Astrocyte of the cerebellum (primary cell): Measurements from ENCODE around the gene MYPN.

Experiments
- DNase-seq: peaks from one replicate; pipeline ENCODE4 v3.0.0-alpha.2; 2011; ENCODE audit warnings: low read depth
- H3K4me3 ChIP-seq: 2 replicates; pipeline ENCODE4 v1.5.1; 2011; ENCODE audit warnings: mild to moderate bottlenecking, low read depth, low read length, moderate library complexity
- in situ Hi-C: cut with HindIII; loops from 2 replicates; pipeline ENCODE4 v1.10.0; 2017; ENCODE audit warnings: low sequenced_read_pairs
- TF ChIP-seq, protein P1 (sequence below): IDR thresholded peaks from 2 replicates; pipeline ENCODE4 v1.5.1; 2012; ENCODE audit warnings: low read length, low read depth, moderate library complexity, mild to moderate bottlenecking; ENCODE audit errors: missing control alignments

Gene MYPN

DNA sequence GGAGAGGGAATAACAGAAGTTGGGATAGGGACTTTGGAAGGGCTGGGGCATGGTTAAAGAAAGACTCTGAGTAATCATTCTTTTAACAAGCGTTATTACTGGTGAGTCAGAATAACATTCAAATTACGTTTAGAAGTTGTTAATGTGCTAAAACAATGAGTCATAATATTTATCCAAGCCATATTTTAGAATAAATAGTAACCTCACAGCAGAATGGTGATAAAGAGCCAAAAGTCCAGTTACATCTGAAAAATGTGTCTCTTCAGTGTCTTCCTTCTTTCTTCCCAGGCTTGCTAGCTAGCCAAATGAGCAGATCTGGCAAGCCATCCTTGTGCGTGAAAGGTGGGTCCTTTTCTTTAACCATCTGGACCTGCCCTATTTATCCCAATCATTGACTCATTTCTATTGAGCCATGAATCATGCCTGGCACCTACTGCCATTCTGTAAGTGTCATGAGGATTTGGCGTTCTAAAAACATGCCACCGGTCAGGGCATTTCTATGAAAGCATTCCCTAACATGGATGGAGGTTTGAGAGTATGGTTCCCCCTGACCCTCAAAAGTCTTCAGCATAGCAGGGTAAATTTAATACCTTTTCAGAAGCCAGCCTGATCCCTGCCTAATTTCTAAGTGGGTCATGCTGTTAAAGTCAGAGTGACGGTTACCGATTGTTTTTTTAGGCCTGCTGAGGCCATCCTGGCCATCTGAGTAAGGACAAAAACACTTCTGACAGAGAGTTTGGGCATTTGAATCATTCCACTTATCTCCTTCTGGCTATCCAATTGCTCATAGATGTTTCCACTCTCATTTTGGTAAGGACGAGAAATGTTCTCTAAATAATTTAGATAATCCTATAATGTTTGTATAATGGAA, 26.9 kb downstream of the MYPN start:
- in situ Hi-C loops, result no loop called here
- peak; percentile 36 for DNase-seq
- TF ChIP-seq, protein P1, sequence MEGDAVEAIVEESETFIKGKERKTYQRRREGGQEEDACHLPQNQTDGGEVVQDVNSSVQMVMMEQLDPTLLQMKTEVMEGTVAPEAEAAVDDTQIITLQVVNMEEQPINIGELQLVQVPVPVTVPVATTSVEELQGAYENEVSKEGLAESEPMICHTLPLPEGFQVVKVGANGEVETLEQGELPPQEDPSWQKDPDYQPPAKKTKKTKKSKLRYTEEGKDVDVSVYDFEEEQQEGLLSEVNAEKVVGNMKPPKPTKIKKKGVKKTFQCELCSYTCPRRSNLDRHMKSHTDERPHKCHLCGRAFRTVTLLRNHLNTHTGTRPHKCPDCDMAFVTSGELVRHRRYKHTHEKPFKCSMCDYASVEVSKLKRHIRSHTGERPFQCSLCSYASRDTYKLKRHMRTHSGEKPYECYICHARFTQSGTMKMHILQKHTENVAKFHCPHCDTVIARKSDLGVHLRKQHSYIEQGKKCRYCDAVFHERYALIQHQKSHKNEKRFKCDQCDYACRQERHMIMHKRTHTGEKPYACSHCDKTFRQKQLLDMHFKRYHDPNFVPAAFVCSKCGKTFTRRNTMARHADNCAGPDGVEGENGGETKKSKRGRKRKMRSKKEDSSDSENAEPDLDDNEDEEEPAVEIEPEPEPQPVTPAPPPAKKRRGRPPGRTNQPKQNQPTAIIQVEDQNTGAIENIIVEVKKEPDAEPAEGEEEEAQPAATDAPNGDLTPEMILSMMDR, result no peak
- no peak overlapping the region for H3K4me3 ChIP-seq

DNA sequence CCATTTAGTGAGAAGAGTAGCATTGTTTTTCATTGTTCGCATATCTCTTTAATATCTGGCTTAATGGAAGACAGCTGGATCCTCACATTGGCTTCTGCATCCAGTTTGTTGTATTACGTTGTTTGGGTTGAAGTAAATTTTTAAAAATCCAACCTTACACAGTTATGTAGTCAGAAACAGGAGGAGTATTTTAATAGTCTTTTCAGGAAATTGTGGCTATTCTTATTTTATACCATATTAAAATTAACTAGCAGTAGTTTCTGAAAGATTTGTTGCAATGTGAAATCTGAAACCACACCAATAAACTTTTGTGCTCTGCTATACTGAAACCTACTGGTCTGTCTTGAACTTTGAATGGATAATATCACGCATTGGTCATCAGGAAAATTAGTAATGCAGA, 27.9 kb downstream of the MYPN start:
- TF ChIP-seq, protein P1, result no peak
- no peak for DNase-seq
- no peak overlapping the region for H3K4me3 ChIP-seq
- in situ Hi-C loops, result no loop called here

DNA sequence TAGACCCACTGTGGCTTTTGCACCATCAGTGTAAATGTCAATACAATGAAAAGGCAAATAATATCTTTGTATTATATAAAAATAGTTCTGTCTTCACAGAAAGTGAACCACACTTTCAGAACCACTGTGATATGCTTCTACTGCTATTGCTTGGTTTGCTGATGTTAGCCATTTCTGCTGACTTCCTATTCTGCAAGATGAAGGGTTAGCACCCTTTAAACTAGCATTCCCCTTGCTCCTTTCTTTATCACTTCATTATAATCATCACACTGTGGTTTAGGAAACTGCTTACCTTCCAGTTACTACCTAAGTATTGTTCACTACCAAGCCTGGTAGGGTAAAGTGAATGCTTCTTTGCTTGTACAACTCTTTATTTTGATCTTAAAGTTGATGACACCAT, 29.2 kb downstream of the MYPN start:
- TF ChIP-seq, protein P1, result no peak
- H3K4me3 ChIP-seq, result no peak overlapping the region
- DNase-seq, result no peak
- in situ Hi-C loops, result no loop called here

DNA sequence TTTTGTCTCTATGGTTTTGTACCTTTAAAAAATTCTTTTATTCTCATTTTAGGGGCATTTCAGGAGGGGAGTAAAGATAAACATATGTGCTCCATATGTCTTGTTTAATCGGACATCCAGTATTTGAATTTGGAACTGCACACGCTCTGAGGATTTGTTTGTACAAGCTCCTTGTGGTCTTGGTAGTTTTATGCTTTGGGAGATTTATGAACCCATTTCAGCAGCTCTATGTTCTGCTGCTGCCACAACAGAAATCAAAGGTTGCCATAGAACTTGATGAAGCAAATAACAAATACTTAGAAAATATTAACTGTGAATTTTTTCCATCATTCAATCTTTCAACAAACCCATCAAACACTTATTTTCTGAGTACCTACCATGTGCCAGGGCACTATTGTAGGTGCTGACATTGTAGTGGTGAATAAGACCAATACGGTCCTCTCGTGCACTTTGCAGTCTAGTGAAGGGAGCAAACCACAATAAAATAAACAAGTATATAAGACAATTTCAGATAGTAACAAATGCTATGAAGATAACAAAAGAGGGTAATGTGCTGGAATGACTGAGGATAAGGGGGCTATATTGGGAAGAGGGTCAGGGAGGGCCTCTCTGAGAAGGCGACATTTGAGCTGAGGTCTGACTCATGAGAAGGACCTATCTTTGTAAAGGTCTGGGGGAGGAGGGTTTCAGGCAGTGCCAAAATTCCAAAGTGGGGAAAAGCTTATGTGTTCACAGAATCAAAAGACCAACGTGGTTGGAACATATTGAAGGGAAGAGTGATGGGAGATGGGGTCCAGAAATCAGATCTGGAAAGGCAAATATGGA, 30.4 kb downstream of the MYPN start:
- TF ChIP-seq, protein P1, result no peak
- no peak overlapping the region for H3K4me3 ChIP-seq
- in situ Hi-C loops, result no loop called here
- DNase-seq, result no peak

DNA sequence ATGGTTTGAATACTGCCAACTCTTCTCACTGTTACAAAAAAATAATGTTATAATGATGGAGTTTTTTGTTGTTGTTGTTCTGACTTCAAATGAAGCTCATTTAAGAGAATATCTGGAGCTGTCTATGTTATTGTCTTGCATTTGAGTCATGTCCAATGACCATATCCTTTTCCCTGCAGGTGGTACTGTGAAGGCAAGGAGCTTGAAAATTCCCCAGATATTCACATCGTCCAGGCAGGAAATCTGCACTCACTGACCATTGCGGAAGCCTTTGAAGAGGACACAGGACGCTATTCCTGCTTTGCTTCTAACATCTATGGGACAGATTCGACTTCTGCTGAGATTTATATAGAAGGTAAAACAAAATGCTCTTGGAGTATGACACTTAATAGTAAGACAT, 33.5 kb downstream of the MYPN start:
- in situ Hi-C loops, result no loop called here
- DNase-seq, result no peak
- TF ChIP-seq, protein P1, result no peak
- H3K4me3 ChIP-seq, result no peak overlapping the region

DNA sequence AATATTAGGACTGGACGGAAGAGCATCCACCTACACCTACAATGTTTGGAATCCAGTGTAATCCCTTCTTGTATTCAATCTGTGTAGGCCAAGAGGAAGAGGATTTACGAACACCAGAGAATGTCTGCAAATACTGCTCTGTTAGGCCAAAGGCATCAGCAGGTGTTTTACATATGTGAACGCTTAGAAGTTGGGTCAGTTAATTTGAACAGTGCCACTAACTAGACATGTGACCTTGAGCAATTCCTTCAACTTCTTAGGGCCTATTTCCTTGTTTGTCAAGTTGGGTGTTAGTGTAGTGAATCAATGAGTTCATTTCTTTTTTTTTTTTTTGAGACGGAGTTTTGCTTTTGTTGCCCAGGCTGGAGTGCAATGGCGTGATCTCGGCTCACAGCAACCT, 35.4 kb downstream of the MYPN start:
- in situ Hi-C loops, result no loop called here
- no peak overlapping the region for H3K4me3 ChIP-seq
- DNase-seq, result no peak
- TF ChIP-seq, protein P1, result no peak
